Measurements from ENCODE around the gene ZNF324B.
A peak's percentile ranks its signal among the peaks of the same experiment; 100 is the strongest.

Gene ZNF324B

DNA sequence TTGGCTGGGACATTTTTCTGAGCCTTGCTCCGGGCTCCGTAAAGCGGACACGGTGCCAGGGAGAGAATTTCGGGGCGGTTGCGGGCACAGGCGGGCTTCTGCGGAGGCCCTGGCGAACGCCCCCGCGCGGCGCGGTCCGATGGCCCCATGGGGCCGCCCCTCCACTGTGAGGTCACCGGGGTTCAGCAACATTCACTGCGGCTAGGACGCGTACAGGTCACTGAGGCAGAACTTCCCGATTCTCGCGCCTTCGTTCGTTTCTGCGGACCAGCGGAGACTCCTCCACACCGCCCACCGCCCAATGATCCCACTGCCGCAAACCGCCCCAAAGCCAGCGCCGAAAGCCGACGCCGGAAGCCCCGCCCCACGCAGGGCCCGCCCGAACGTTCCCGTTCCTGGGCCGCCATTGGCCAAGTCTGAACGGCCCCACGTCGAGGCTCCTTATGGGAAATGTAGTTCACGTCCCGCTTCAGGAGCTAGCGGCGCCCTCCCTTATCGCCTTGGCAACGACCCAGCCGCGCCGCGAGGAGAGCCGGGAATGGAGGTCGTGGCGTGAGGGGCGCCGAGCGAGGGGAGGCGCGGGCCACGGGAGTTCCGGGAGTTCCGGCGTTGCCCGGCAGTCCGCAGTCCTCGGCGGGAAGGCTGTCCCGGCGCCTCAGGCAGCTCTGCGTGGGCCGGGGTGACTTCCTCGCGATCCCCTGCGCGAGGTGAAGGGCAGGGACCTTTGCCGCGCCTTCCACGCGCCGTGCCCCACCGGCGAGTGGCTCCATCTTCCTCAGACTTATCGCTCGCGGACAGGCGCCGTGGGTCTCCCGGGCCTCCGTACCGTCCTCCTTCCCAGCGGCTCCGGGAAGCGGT lies 43.0 kb upstream of the ZNF324B start, which contains the start of gene ZNF584:
Gene ZNF584, plus strand, starts transcription at position 498 of the 858 bp plus-strand sequence. CDS start 499 bp downstream, outside the sequence.
- Histone ChIP-seq H3K27me3 (no peaks in the 10 kb centered on the region), H3K4me3 (peak within 1 kb of the TSS; percentile 76 to 99), H3K36me3 (peaks cover 0 to 6% (median 2%) of the 10 kb centered on the region in 3 donors), H3K9me3 (no peaks in the 10 kb centered on the region), H3K4me1 (peaks cover 0 to 22% (median 18%) of the 10 kb centered on the region in 4 donors), H3K27ac (peak within 1 kb of the TSS; percentile 86 to 92)
- DNase-seq = peak; percentile 94 to 96
- TF ChIP-seq, protein P1, sequence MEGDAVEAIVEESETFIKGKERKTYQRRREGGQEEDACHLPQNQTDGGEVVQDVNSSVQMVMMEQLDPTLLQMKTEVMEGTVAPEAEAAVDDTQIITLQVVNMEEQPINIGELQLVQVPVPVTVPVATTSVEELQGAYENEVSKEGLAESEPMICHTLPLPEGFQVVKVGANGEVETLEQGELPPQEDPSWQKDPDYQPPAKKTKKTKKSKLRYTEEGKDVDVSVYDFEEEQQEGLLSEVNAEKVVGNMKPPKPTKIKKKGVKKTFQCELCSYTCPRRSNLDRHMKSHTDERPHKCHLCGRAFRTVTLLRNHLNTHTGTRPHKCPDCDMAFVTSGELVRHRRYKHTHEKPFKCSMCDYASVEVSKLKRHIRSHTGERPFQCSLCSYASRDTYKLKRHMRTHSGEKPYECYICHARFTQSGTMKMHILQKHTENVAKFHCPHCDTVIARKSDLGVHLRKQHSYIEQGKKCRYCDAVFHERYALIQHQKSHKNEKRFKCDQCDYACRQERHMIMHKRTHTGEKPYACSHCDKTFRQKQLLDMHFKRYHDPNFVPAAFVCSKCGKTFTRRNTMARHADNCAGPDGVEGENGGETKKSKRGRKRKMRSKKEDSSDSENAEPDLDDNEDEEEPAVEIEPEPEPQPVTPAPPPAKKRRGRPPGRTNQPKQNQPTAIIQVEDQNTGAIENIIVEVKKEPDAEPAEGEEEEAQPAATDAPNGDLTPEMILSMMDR (IDR thresholded peaks at IDR 0.05) = no peak
- intact Hi-C loops (cut with DNase I; ENCODE audit: low total_unique reads) = no loop called here

DNA sequence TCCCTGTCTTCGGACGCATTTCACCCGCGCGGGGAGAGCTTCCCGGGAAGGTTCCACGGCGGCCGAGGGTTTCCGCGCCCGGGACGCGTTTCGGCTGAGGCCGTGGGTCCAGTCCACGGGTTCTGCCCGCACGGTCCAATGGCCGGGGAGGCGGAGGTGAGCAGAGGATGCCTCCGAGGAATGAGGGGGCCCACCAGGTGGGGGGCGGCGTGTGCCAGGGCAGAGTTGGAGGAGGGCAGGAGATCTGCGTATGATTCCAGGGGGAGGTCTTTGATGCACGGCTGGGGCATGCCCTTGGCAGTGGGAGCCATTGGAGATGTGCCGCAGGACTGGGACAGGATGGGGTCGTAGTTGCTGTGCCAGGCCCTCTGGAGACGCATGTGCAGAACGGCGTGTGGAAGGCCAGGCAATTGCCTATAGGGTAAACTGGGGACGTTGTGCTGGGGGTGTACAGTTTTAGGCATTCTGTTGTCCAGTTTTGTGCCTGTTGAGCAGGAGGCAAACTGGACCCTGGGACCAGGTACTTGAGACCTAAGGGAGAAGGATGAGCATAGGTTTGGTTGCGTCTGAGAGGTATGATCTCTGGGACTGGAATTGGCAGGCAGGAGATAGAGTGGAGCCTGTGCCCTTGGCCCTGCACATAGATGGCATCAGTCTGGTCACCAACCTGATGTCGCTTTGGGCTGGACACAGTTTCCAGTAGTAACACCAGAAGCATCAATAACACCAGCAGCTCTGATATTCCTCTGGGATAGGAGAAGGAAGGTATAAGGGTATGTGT lies 42.2 kb upstream of the ZNF324B start:
- peaks cover 0 to 6% (median 4%) of the 10 kb centered on the region in 3 donors for H3K36me3 ChIP-seq
- intact Hi-C loops (cut with DNase I; ENCODE audit: low total_unique reads) = no loop called here
- peak in 1 of 2 donors; percentile 62 for DNase-seq
- H3K9me3 ChIP-seq = no peaks in the 10 kb centered on the region
- TF ChIP-seq, protein P1 (IDR thresholded peaks at IDR 0.05) = no peak
- peak overlapping the region; percentile 76 to 99 for H3K4me3 ChIP-seq
- H3K4me1 ChIP-seq = peaks cover 0 to 22% (median 18%) of the 10 kb centered on the region in 4 donors
- H3K27ac ChIP-seq = peak overlapping the region; percentile 86 to 92
- no peaks in the 10 kb centered on the region for H3K27me3 ChIP-seq

DNA sequence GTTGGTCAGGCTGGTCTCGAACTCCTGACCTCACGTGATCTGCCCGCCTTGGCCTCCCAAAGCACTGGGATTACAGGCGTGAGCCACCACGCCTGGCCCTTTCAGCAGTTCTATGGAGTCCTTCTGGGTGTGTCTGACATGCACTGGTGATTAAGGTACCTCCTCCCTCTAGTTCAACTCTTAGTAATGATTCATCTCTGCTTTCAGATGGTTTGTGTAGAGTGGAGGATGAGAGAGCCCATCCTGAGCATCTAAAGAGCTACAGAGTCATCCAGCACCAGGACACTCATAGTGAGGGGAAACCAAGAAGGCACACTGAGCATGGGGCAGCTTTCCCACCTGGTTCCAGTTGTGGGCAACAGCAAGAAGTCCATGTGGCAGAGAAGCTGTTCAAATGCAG lies 34.8 kb upstream of the ZNF324B start:
- DNase-seq = no peak
- Histone ChIP-seq H3K27ac (no peak overlapping the region), H3K36me3 (peaks cover 54 to 71% (median 65%) of the 10 kb centered on the region in 3 donors), H3K4me3 (no peak overlapping the region), H3K27me3 (no peaks in the 10 kb centered on the region), H3K4me1 (no peaks in the 10 kb centered on the region), H3K9me3 (peaks cover 0 to 16% (median 0%) of the 10 kb centered on the region in 3 donors)
- intact Hi-C loops (cut with DNase I; ENCODE audit: low total_unique reads) = no loop called here
- TF ChIP-seq, protein P1 (IDR thresholded peaks at IDR 0.05) = no peak

DNA sequence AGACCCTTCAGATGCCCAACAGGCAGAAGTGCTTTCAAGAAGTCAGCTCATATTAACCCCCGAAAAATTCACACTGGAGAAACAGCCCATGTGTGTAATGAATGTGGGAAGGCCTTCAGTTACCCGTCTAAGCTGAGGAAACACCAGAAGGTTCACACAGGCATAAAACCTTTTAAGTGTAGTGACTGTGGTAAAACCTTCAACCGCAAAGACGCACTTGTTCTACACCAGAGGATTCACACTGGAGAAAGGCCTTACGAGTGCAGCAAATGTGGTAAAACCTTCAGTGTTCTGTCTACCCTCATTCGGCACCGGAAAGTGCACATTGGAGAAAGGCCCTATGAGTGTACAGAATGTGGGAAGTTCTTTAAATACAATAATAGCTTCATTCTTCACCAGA lies 34.4 kb upstream of the ZNF324B start:
- intact Hi-C loops (cut with DNase I; ENCODE audit: low total_unique reads) = no loop called here
- Histone ChIP-seq H3K27me3 (no peaks in the 10 kb centered on the region), H3K36me3 (peaks cover 54 to 72% (median 69%) of the 10 kb centered on the region in 3 donors), H3K4me3 (no peak overlapping the region), H3K9me3 (peaks cover 0 to 20% (median 0%) of the 10 kb centered on the region in 3 donors), H3K27ac (no peak overlapping the region), H3K4me1 (no peaks in the 10 kb centered on the region)
- TF ChIP-seq, protein P1 (IDR thresholded peaks at IDR 0.05) = no peak
- no peak for DNase-seq

DNA sequence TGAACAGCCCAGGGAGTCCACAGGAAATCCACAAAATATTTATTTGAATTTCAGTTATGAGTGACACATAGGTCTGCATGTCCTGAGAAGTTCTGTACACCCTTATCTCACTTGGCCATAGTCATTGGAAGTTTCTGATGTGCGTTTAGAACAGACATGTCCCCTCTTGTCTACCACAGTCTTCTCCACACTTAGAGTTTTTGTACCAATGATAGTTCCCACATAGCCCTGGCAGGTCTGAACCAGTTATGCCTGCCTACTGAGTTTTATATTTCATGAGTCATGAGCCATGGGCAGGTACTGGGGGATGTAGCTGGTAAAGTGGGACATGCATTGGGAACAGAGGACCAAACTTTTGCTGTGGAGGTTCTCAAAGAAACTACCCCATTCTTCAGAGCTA lies 22.8 kb upstream of the ZNF324B start:
- Histone ChIP-seq H3K9me3 (peaks cover 34 to 88% (median 75%) of the 10 kb centered on the region in 3 donors), H3K27me3 (no peaks in the 10 kb centered on the region), H3K36me3 (peaks cover 40 to 58% (median 45%) of the 10 kb centered on the region in 3 donors), H3K27ac (no peak overlapping the region), H3K4me3 (no peak overlapping the region), H3K4me1 (no peaks in the 10 kb centered on the region)
- TF ChIP-seq, protein P1 (IDR thresholded peaks at IDR 0.05) = no peak
- intact Hi-C loops (cut with DNase I; ENCODE audit: low total_unique reads) = no loop called here
- no peak for DNase-seq

All from tibial artery (tissue), 4 donors.